ENCODE measurements around the gene EMC7.

EMC7 gene

GRCh38 chr15:34114215-34114614 lies 12.6 kb upstream of the EMC7 start:
- TF ChIP-seq, protein P1, sequence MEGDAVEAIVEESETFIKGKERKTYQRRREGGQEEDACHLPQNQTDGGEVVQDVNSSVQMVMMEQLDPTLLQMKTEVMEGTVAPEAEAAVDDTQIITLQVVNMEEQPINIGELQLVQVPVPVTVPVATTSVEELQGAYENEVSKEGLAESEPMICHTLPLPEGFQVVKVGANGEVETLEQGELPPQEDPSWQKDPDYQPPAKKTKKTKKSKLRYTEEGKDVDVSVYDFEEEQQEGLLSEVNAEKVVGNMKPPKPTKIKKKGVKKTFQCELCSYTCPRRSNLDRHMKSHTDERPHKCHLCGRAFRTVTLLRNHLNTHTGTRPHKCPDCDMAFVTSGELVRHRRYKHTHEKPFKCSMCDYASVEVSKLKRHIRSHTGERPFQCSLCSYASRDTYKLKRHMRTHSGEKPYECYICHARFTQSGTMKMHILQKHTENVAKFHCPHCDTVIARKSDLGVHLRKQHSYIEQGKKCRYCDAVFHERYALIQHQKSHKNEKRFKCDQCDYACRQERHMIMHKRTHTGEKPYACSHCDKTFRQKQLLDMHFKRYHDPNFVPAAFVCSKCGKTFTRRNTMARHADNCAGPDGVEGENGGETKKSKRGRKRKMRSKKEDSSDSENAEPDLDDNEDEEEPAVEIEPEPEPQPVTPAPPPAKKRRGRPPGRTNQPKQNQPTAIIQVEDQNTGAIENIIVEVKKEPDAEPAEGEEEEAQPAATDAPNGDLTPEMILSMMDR (IDR thresholded peaks at IDR 0.05; ENCODE audit: insufficient read depth, missing control alignments) = no peak
- DNase-seq (ENCODE audit: insufficient read length, low spot score) = no peak
- no peak for FAIRE-seq

GRCh38 chr15:34111488-34111887 lies 9.8 kb upstream of the EMC7 start:
- FAIRE-seq = no peak
- no peak for DNase-seq (ENCODE audit: insufficient read length, low spot score)
- TF ChIP-seq, protein P1 (IDR thresholded peaks at IDR 0.05; ENCODE audit: insufficient read depth, missing control alignments) = no peak

GRCh38 chr15:34109797-34110663 lies 8.4 kb upstream of the EMC7 start:
- FAIRE-seq = peak; percentile 29

DNA sequence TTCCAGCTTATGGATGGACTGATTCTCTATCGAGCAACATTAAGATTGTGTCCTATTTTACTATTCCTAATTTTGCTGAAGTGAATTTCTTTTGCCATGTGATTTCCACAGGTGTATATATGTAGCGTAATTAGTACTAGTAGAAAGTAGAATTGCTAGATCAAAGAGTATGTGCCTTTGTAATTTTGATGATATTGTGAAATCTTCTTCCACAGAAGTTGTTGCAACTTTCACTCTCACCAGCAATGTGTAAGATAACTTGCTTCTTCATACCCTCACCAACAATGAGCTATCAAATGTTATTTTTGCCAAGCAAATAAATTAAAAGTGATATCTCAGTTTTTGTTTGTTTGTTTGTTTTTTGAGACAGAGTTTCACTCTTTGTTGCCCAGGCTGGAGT lies 5.7 kb upstream of the EMC7 start:
- DNase-seq (ENCODE audit: insufficient read length, low spot score) = no peak
- no peak for FAIRE-seq

More at GRCh38 chr15:34109797-34110663, 8.4 kb upstream of the EMC7 start:
- DNase-seq (ENCODE audit: insufficient read length, low spot score) = no peak
- TF ChIP-seq, protein P1 (IDR thresholded peaks at IDR 0.05; ENCODE audit: insufficient read depth, missing control alignments) = peak; percentile 87

GRCh38 chr15:34106423-34106822 lies 4.8 kb upstream of the EMC7 start:
- FAIRE-seq = no peak

More for the DNA sequence above, 5.7 kb upstream of the EMC7 start:
- TF ChIP-seq, protein P1 (IDR thresholded peaks at IDR 0.05; ENCODE audit: insufficient read depth, missing control alignments) = no peak

DNA sequence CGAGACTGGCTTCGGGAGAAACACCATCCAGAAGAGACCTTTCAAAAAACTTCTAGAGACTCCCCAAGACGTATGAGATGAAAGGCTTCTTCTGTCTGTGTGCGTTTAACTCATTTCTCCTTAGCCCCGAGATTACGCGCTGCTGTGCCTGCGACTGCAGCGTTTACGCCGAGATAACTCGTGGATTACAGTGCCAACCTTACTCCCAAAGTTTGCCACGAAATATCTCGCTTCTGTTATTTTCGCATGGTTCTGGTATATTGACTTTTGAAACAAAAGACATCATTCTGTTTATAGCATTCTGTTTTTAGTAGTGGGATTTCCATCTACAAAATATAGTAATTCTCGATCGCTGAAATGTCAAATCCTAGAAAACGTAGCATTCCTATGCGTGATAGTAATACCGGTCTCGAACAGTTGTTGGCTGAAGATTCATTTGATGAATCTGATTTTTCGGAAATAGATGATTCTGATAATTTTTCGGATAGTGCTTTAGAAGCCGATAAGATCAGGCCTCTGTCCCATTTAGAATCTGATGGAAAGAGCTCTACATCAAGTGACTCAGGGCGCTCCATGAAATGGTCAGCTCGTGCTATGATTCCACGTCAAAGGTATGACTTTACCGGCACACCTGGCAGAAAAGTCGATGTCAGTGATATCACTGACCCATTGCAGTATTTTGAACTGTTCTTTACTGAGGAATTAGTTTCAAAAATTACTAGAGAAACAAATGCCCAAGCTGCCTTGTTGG lies 688 bp upstream of the EMC7 start:
- peak; percentile 44 for FAIRE-seq
- no peak for DNase-seq (ENCODE audit: insufficient read length, low spot score)
- TF ChIP-seq, protein P1 (IDR thresholded peaks at IDR 0.05; ENCODE audit: insufficient read depth, missing control alignments) = no peak

More at GRCh38 chr15:34106423-34106822, 4.8 kb upstream of the EMC7 start:
- no peak for DNase-seq (ENCODE audit: insufficient read length, low spot score)
- TF ChIP-seq, protein P1 (IDR thresholded peaks at IDR 0.05; ENCODE audit: insufficient read depth, missing control alignments) = no peak
